ENCODE results near the gene STXBP4. TPM values are rescaled to one million over a fixed set of nuclear protein-coding genes. Genes with fewer than 3 reads are reported as not detected.

STXBP4 gene
- total RNA-seq, 1 experiment from 2014 or later: 16.8 TPM

DNA sequence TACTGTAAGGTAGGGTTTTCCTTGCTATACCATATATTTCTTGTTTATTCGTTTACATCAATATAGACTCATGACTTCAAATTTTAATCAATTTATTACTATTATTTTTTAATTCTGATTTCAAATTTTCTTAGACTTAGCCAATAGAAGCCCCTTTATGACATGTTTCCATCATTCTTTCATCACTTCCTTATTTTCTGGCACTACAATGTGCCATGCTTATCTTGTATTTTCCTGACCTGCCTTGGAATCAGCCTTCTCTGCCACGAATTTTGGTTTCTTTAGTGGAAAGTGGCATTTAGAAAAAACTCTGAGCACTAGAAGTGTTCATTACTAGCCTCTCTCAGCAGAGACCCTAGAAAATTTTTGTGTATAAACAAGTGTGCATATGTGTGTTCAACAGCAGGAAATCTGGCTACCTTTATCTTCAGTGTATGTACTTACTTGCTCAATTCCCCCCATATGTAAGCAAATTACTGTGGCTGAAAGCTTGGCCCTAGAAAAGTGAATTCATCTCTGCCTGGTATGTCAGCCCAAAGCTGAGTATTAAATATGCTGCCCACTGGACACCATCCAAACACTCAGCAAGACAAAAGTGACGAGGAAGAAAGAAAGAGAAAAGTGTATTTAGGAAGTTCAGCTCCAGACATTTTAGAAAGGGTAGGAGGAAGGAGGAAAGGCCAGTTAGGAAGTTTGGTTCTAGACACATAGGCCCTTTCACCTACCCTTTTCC is 4.0 kb downstream of the STXBP4 start:
- H3K4me3 Mint-ChIP-seq (ENCODE audit: unreplicated experiment): no peak overlapping the region
- DNase-seq: no peak
- Histone ChIP-seq H3K9me3 (no peaks in the 10 kb centered on the region), H3K4me3 (ENCODE audit: low read depth, low read length) (no peak overlapping the region), H3K36me3 (ENCODE audit: control insufficient read depth, insufficient read depth, low read length) (no peaks in the 10 kb centered on the region), H3K27me3 (replicated peaks; ENCODE audit: control insufficient read depth, insufficient read depth, low read length) (no peaks in the 10 kb centered on the region), H3K4me1 (peaks cover 14% of the 10 kb centered on the region; the same call in 1 of the 2 replicates)
- H3K9me3 Mint-ChIP-seq (ENCODE audit: unreplicated experiment): no peaks in the 10 kb centered on the region
- CTCF ChIA-PET: no interaction called here
- intact Hi-C loops (cut with micrococcal nuclease; ENCODE audit: unreplicated experiment): no loop called here
- no peaks in the 10 kb centered on the region for H3K27me3 Mint-ChIP-seq (ENCODE audit: insufficient read depth, unreplicated experiment)
- H3K4me1 Mint-ChIP-seq (ENCODE audit: low read depth, unreplicated experiment): peaks cover 6% of the 10 kb centered on the region
- H3K36me3 Mint-ChIP-seq (ENCODE audit: insufficient read depth, unreplicated experiment): no peaks in the 10 kb centered on the region
- no TSS peak for BruUV-seq (replicated peaks)
- TF ChIP-seq, protein P1, sequence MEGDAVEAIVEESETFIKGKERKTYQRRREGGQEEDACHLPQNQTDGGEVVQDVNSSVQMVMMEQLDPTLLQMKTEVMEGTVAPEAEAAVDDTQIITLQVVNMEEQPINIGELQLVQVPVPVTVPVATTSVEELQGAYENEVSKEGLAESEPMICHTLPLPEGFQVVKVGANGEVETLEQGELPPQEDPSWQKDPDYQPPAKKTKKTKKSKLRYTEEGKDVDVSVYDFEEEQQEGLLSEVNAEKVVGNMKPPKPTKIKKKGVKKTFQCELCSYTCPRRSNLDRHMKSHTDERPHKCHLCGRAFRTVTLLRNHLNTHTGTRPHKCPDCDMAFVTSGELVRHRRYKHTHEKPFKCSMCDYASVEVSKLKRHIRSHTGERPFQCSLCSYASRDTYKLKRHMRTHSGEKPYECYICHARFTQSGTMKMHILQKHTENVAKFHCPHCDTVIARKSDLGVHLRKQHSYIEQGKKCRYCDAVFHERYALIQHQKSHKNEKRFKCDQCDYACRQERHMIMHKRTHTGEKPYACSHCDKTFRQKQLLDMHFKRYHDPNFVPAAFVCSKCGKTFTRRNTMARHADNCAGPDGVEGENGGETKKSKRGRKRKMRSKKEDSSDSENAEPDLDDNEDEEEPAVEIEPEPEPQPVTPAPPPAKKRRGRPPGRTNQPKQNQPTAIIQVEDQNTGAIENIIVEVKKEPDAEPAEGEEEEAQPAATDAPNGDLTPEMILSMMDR (IDR thresholded peaks at IDR 0.05; ENCODE audit: insufficient read depth in 1 of 2, low read depth in 1 of 2, low read length in 1 of 2, severe bottlenecking in 1 of 2, unreplicated experiment in 1 of 2): no peak
- POLR2A ChIA-PET: interaction anchor here (0.6 kb wide), 1 partner anchor 24 kb away, joined by 3 read pairs; no protein-coding TSS in a partner anchor
- no peak overlapping the region for H3K27ac Mint-ChIP-seq (ENCODE audit: unreplicated experiment)

GRCh38 chr17:54974759-54975158 is 6.2 kb downstream of the STXBP4 start:
- TF ChIP-seq, protein P1 (IDR thresholded peaks at IDR 0.05; ENCODE audit: insufficient read depth in 1 of 2, low read depth in 1 of 2, low read length in 1 of 2, severe bottlenecking in 1 of 2, unreplicated experiment in 1 of 2): no peak
- Histone ChIP-seq H3K36me3 (ENCODE audit: control insufficient read depth, insufficient read depth, low read length) (no peaks in the 10 kb centered on the region), H3K4me3 (ENCODE audit: low read depth, low read length) (no peak overlapping the region), H3K27me3 (replicated peaks; ENCODE audit: control insufficient read depth, insufficient read depth, low read length) (no peaks in the 10 kb centered on the region), H3K4me1 (peaks cover 14% of the 10 kb centered on the region; the same call in 1 of the 2 replicates), H3K9me3 (no peaks in the 10 kb centered on the region)
- Mint-ChIP-seq H3K27ac (ENCODE audit: unreplicated experiment) (no peak overlapping the region), H3K9me3 (ENCODE audit: unreplicated experiment) (no peaks in the 10 kb centered on the region), H3K36me3 (ENCODE audit: insufficient read depth, unreplicated experiment) (no peaks in the 10 kb centered on the region), H3K27me3 (ENCODE audit: insufficient read depth, unreplicated experiment) (no peaks in the 10 kb centered on the region), H3K4me3 (ENCODE audit: unreplicated experiment) (no peak overlapping the region), H3K4me1 (ENCODE audit: low read depth, unreplicated experiment) (peaks cover 6% of the 10 kb centered on the region)
- BruUV-seq (replicated peaks): no TSS peak
- no peak for DNase-seq
- ChIA-PET POLR2A (no interaction called here), CTCF (no interaction called here)
- intact Hi-C loops (cut with micrococcal nuclease; ENCODE audit: unreplicated experiment): no loop called here

DNA sequence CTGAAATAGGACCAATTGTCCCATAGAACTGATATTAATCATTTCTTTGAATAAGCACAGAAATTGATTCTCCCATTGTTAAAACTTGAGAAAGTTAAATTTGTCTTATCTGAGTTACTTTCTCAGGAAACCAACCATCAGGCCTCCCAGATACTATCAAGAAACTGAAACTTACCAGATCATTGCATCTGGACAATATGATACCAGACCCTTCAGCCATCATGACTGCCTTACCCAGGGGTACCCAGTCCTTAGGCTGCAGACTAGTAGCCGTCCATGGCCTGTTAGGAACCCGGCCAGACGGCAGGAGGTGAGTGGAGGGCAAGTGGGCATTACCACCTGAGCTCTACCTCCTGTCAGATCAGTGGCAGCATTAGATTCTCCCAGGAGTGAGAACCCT is 7.8 kb downstream of the STXBP4 start:
- Histone ChIP-seq H3K4me3 (ENCODE audit: low read depth, low read length) (no peak overlapping the region), H3K27me3 (replicated peaks; ENCODE audit: control insufficient read depth, insufficient read depth, low read length) (no peaks in the 10 kb centered on the region), H3K36me3 (ENCODE audit: control insufficient read depth, insufficient read depth, low read length) (no peaks in the 10 kb centered on the region), H3K9me3 (no peaks in the 10 kb centered on the region), H3K4me1 (0 out of 2 replicates have a peak, but pooled peaks cover 1% of the 10 kb centered on the region)
- Mint-ChIP-seq H3K27me3 (ENCODE audit: insufficient read depth, unreplicated experiment) (no peaks in the 10 kb centered on the region), H3K4me1 (ENCODE audit: low read depth, unreplicated experiment) (peaks cover 6% of the 10 kb centered on the region), H3K27ac (ENCODE audit: unreplicated experiment) (no peak overlapping the region), H3K36me3 (ENCODE audit: insufficient read depth, unreplicated experiment) (no peaks in the 10 kb centered on the region), H3K4me3 (ENCODE audit: unreplicated experiment) (no peak overlapping the region), H3K9me3 (ENCODE audit: unreplicated experiment) (peaks cover 7% of the 10 kb centered on the region)
- no TSS peak for BruUV-seq (replicated peaks)
- POLR2A ChIA-PET: no interaction called here
- CTCF ChIA-PET: no interaction called here
- intact Hi-C loops (cut with micrococcal nuclease; ENCODE audit: unreplicated experiment): no loop called here
- no peak for DNase-seq
- TF ChIP-seq, protein P1 (IDR thresholded peaks at IDR 0.05; ENCODE audit: insufficient read depth in 1 of 2, low read depth in 1 of 2, low read length in 1 of 2, severe bottlenecking in 1 of 2, unreplicated experiment in 1 of 2): no peak

Data from Caco-2 (cell line).